Astrocyte of the cerebellum (primary cell): ENCODE data around the gene KANSL1.

Experiments used
- DNase-seq: peaks from one replicate; pipeline ENCODE4 v3.0.0-alpha.2; 2011; ENCODE audit warnings: low read depth
- H3K4me3 ChIP-seq: 2 replicates; pipeline ENCODE4 v1.5.1; 2011; ENCODE audit warnings: mild to moderate bottlenecking, low read depth, low read length, moderate library complexity
- in situ Hi-C: cut with HindIII; loops from 2 replicates; pipeline ENCODE4 v1.10.0; 2017; ENCODE audit warnings: low sequenced_read_pairs
- TF ChIP-seq, protein P1 (sequence below): IDR thresholded peaks from 2 replicates; pipeline ENCODE4 v1.5.1; 2012; ENCODE audit warnings: low read length, low read depth, moderate library complexity, mild to moderate bottlenecking; ENCODE audit errors: missing control alignments

Gene KANSL1

GRCh38 chr17:45991341-45991740, 201.9 kb downstream of the KANSL1 start:
- no peak for DNase-seq
- TF ChIP-seq, protein P1, sequence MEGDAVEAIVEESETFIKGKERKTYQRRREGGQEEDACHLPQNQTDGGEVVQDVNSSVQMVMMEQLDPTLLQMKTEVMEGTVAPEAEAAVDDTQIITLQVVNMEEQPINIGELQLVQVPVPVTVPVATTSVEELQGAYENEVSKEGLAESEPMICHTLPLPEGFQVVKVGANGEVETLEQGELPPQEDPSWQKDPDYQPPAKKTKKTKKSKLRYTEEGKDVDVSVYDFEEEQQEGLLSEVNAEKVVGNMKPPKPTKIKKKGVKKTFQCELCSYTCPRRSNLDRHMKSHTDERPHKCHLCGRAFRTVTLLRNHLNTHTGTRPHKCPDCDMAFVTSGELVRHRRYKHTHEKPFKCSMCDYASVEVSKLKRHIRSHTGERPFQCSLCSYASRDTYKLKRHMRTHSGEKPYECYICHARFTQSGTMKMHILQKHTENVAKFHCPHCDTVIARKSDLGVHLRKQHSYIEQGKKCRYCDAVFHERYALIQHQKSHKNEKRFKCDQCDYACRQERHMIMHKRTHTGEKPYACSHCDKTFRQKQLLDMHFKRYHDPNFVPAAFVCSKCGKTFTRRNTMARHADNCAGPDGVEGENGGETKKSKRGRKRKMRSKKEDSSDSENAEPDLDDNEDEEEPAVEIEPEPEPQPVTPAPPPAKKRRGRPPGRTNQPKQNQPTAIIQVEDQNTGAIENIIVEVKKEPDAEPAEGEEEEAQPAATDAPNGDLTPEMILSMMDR: no peak
- in situ Hi-C loops: no loop called here
- no peak overlapping the region for H3K4me3 ChIP-seq

- no peak overlapping the region for H3K4me3 ChIP-seq
- no peak for DNase-seq
- in situ Hi-C loops: no loop called here
- TF ChIP-seq, protein P1: peak; percentile 3
Measured at GRCh38 chr17:45990886-45991285, 202.3 kb downstream of the KANSL1 start.

GRCh38 chr17:45989759-45990158, 203.5 kb downstream of the KANSL1 start:
- H3K4me3 ChIP-seq: no peak overlapping the region
- TF ChIP-seq, protein P1: no peak
- DNase-seq: no peak
- in situ Hi-C loops: no loop called here

GRCh38 chr17:45987706-45988105, 205.5 kb downstream of the KANSL1 start:
- in situ Hi-C loops: no loop called here
- TF ChIP-seq, protein P1: no peak
- H3K4me3 ChIP-seq: no peak overlapping the region
- DNase-seq: no peak

GRCh38 chr17:45986056-45986455, 207.2 kb downstream of the KANSL1 start:
- DNase-seq: no peak
- no peak overlapping the region for H3K4me3 ChIP-seq
- in situ Hi-C loops: no loop called here
- TF ChIP-seq, protein P1: no peak

DNA sequence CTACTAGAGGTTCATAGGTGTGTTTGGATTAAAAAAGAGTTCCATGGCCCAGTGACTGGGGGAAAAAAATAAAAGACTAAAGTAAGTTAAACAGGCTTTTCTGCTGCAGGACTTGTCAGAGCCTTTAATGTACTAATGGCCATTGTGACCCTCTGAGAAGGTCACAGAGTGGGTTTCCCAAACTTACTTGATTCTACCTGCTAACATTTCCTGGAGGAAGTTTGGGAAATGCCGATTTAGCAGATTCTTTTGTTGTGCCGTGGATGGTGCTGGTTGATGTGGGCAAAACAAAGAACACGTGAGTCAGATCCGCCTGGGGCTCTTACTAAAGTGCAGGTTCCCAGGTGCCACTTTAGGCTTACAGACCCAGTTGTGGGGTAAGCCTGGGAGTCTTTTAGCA, 207.8 kb downstream of the KANSL1 start:
- H3K4me3 ChIP-seq: no peak overlapping the region
- in situ Hi-C loops: no loop called here
- no peak for DNase-seq
- TF ChIP-seq, protein P1: no peak

DNA sequence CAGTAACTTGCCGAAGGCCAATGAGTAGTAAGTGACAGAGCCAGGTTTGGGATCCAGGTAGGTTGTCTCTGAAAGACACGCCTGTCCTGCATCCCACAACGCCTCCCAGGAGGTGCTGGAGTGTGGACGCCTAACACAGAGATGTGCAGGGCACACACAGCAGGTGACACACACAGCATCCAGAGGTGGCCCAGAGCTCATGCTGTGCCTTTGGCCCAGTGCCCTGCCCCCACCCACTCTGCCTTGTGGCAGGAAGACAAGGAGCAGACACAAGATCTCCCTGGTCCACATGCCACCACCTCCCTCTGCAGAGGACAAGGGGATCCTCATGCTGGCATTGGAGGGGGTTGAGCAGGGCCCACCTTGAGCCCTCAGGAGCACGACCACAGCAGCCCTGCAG, 208.9 kb downstream of the KANSL1 start:
- TF ChIP-seq, protein P1: no peak
- no peak overlapping the region for H3K4me3 ChIP-seq
- in situ Hi-C loops: no loop called here
- no peak for DNase-seq
